SK-N-SH treated with all-trans-retinoic acid at 6 μM for 48 hours (cell line): ENCODE data around the gene DSC1.

Experiments used
- ATAC-seq: fragments of 200-7000 bp; cut with Tn5 transposase; 3 replicates; pipeline ENCODE4 v1.9.1; 2020; ENCODE audit warnings: mild to moderate bottlenecking, moderate library complexity
- ARNTL ChIP-seq: fragments of 450-650 bp; formaldehyde crosslinking; IDR thresholded peaks from 2 replicates; pipeline ENCODE4 v1.5.0; 2020; ENCODE audit warnings: low read depth, mild to moderate bottlenecking, moderate library complexity, borderline replicate concordance
- BACH2 ChIP-seq: fragments of 250-450 bp; sonication (Bioruptor Pico); IDR thresholded peaks from 2 replicates; pipeline ENCODE4 v1.9.0; 2021; ENCODE audit warnings: mild to moderate bottlenecking, borderline replicate concordance
- CSDC2 ChIP-seq: fragments of 250-450 bp; sonication (Bioruptor Pico); IDR thresholded peaks from 2 replicates; pipeline ENCODE4 v1.5.0; 2020; ENCODE audit warnings: mild to moderate bottlenecking, moderate library complexity
- CSRNP3 ChIP-seq: fragments of 250-450 bp; sonication (Bioruptor Pico); IDR thresholded peaks from 2 replicates; pipeline ENCODE4 v1.5.1; 2021; ENCODE audit warnings: mild to moderate bottlenecking, moderate library complexity
- ESRRG ChIP-seq: fragments of 250-450 bp; sonication (Bioruptor Pico); IDR thresholded peaks from 2 replicates; pipeline ENCODE4 v1.6.1; 2021; ENCODE audit warnings: mild to moderate bottlenecking
- GLIS3 ChIP-seq: fragments of 250-450 bp; sonication (Bioruptor Pico); IDR thresholded peaks from 2 replicates; pipeline ENCODE4 v1.5.0; 2020; ENCODE audit warnings: mild to moderate bottlenecking, moderate library complexity
- ISL1 ChIP-seq: fragments of 250-450 bp; sonication (Bioruptor Pico); IDR thresholded peaks from 2 replicates; pipeline ENCODE4 v2.1.2; 2022; ENCODE audit warnings: mild to moderate bottlenecking, moderate library complexity
- POU6F1 ChIP-seq: fragments of 250-450 bp; sonication (Bioruptor Pico); IDR thresholded peaks from 2 replicates; pipeline ENCODE4 v1.8.0; 2021; ENCODE audit warnings: low read depth, mild to moderate bottlenecking, moderate library complexity, borderline replicate concordance
- PPARA ChIP-seq: fragments of 250-450 bp; sonication (Bioruptor Pico); IDR thresholded peaks from 2 replicates; pipeline ENCODE4 v1.5.0; 2020; ENCODE audit warnings: mild to moderate bottlenecking, borderline replicate concordance
- RARB ChIP-seq: fragments of 250-450 bp; sonication (Bioruptor Pico); IDR thresholded peaks from 2 replicates; pipeline ENCODE4 v1.8.0; 2021; ENCODE audit warnings: mild to moderate bottlenecking, moderate library complexity
- SNAI2 ChIP-seq: fragments of 250-450 bp; sonication (Bioruptor Pico); IDR thresholded peaks from 2 replicates; pipeline ENCODE4 v1.5.0; 2020; ENCODE audit warnings: mild to moderate bottlenecking, moderate library complexity
- TCF4 ChIP-seq: fragments of 250-450 bp; sonication (Bioruptor Pico); IDR thresholded peaks from 2 replicates; pipeline ENCODE4 v1.8.0; 2021; ENCODE audit warnings: mild to moderate bottlenecking, moderate library complexity, borderline replicate concordance
- TOX ChIP-seq: fragments of 250-450 bp; sonication (Bioruptor Pico); IDR thresholded peaks from 2 replicates; pipeline ENCODE4 v1.8.0; 2021; ENCODE audit warnings: mild to moderate bottlenecking, moderate library complexity, borderline replicate concordance
- ZC3H10 ChIP-seq: fragments of 250-450 bp; sonication (Bioruptor Pico); IDR thresholded peaks from 2 replicates; pipeline ENCODE4 v1.5.1; 2021; ENCODE audit warnings: mild to moderate bottlenecking, moderate library complexity
- ZFP3 ChIP-seq: fragments of 250-450 bp; sonication (Bioruptor Pico); IDR thresholded peaks from 2 replicates; pipeline ENCODE4 v1.5.0; 2020; ENCODE audit warnings: mild to moderate bottlenecking, moderate library complexity
- ZFP30 ChIP-seq: fragments of 450-650 bp; formaldehyde crosslinking; IDR thresholded peaks from 2 replicates; pipeline ENCODE4 v1.5.0; 2022; ENCODE audit warnings: mild to moderate bottlenecking, moderate library complexity
- ZNF565 ChIP-seq: fragments of 450-650 bp; formaldehyde crosslinking; conservative IDR thresholded peaks from 2 replicates; pipeline ENCODE4 v1.5.0; 2020; ENCODE audit warnings: low read depth, mild to moderate bottlenecking, moderate library complexity
- ZNF70 ChIP-seq: fragments of 450-650 bp; formaldehyde crosslinking; IDR thresholded peaks from 2 replicates; pipeline ENCODE4 v1.5.0; 2020; ENCODE audit warnings: mild to moderate bottlenecking, moderate library complexity
- ZNF8 ChIP-seq: fragments of 450-650 bp; formaldehyde crosslinking; IDR thresholded peaks from 2 replicates; pipeline ENCODE4 v1.5.0; 2020; ENCODE audit warnings: mild to moderate bottlenecking, moderate library complexity
- TF ChIP-seq, protein P1 (sequence below): fragments of 250-450 bp; sonication (Bioruptor Pico); IDR thresholded peaks from 2 replicates; pipeline ENCODE4 v1.5.1; 2020; ENCODE audit warnings: low read depth, mild to moderate bottlenecking, moderate library complexity
- TF ChIP-seq, protein P2 (sequence below): fragments of 250-450 bp; sonication (Bioruptor Pico); IDR thresholded peaks from 2 replicates; pipeline ENCODE4 v1.8.0; 2020; ENCODE audit warnings: mild to moderate bottlenecking, moderate library complexity, borderline replicate concordance

Gene DSC1

GRCh38 chr18:31197676-31198075 lies 35.0 kb upstream of the DSC1 start:
- no peak for ATAC-seq
- no peak for TF ChIP-seq ZC3H10 (CRISPR knock-in tag)

- ATAC-seq = no peak
These were observed 32.4 kb upstream of the DSC1 start for GRCh38 chr18:31195063-31195462.

GRCh38 chr18:31192086-31192776 lies 29.6 kb upstream of the DSC1 start:
- no peak for ATAC-seq
- no peak for TF ChIP-seq ESRRG
- TF ChIP-seq ZNF8 (CRISPR knock-in tag) = no peak
- TF ChIP-seq ZNF565 (CRISPR knock-in tag) = no peak
- TF ChIP-seq, protein P1, sequence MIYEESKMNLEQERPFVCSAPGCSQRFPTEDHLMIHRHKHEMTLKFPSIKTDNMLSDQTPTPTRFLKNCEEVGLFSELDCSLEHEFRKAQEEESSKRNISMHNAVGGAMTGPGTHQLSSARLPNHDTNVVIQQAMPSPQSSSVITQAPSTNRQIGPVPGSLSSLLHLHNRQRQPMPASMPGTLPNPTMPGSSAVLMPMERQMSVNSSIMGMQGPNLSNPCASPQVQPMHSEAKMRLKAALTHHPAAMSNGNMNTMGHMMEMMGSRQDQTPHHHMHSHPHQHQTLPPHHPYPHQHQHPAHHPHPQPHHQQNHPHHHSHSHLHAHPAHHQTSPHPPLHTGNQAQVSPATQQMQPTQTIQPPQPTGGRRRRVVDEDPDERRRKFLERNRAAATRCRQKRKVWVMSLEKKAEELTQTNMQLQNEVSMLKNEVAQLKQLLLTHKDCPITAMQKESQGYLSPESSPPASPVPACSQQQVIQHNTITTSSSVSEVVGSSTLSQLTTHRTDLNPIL (CRISPR knock-in tag) = no peak
- no peak for TF ChIP-seq POU6F1
- TF ChIP-seq ZFP3 (CRISPR knock-in tag) = no peak
- no peak for TF ChIP-seq ZFP30 (CRISPR knock-in tag)

More at GRCh38 chr18:31195063-31195462, 32.4 kb upstream of the DSC1 start:
- no peak for TF ChIP-seq ZNF565 (CRISPR knock-in tag)
- TF ChIP-seq, all 23 proteins: peak for 0

DNA sequence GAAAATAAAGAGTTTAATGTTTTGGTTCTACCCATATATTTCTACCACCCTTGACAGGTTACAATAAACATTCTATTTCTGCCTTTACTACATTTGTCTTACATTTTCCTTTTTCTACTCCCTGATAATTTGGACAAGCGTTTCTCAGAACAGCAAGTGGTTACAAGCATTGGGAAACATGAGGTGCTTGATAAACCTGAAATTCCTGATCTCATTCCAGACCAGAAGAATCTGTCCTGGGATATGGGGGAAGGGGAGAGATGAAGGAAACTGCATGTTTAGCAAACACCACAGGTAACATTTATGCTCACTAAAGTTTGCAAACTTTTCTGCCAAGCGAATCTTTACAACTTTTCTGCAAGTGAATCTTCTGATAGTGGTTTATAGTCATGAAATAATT lies 28.3 kb upstream of the DSC1 start:
- TF ChIP-seq, protein P1 (CRISPR knock-in tag) = no peak
- TF ChIP-seq RARB (CRISPR knock-in tag) (no peak), GLIS3 (CRISPR knock-in tag) (no peak), ZNF8 (CRISPR knock-in tag) (no peak), POU6F1 (no peak), TCF4 (CRISPR knock-in tag) (no peak), ZNF70 (CRISPR knock-in tag) (no peak), TOX (CRISPR knock-in tag) (no peak), CSDC2 (no peak), SNAI2 (CRISPR knock-in tag) (no peak)
- TF ChIP-seq, protein P2, sequence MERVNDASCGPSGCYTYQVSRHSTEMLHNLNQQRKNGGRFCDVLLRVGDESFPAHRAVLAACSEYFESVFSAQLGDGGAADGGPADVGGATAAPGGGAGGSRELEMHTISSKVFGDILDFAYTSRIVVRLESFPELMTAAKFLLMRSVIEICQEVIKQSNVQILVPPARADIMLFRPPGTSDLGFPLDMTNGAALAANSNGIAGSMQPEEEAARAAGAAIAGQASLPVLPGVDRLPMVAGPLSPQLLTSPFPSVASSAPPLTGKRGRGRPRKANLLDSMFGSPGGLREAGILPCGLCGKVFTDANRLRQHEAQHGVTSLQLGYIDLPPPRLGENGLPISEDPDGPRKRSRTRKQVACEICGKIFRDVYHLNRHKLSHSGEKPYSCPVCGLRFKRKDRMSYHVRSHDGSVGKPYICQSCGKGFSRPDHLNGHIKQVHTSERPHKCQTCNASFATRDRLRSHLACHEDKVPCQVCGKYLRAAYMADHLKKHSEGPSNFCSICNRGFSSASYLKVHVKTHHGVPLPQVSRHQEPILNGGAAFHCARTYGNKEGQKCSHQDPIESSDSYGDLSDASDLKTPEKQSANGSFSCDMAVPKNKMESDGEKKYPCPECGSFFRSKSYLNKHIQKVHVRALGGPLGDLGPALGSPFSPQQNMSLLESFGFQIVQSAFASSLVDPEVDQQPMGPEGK (CRISPR knock-in tag) = no peak
- TF ChIP-seq, all 23 proteins: peak for 0
- no peak for ATAC-seq

DNA sequence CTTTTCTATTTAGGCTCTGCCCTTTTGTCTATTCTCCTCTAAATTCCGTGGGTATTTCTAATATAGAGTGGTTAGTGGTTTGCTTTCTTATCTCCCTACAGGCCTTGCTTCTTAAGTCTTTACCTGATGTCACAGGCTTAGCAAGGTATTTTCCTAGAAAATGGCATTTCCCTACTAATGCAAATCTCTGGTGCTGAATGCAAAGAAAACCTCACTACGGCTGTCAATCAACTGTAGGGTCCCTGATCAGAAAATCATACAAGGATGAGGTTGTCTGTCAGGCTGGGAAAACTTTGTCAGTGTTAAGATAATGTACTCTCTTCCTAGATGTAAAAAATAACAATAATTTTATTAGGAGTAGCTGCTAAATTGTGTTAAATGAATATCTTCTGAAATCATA lies 27.1 kb upstream of the DSC1 start:
- TF ChIP-seq ZC3H10 (CRISPR knock-in tag) = no peak
- TF ChIP-seq ARNTL (CRISPR knock-in tag) = no peak
- no peak for TF ChIP-seq POU6F1
- no peak for TF ChIP-seq GLIS3 (CRISPR knock-in tag)
- TF ChIP-seq CSRNP3 (CRISPR knock-in tag) = no peak
- no peak for TF ChIP-seq PPARA (CRISPR knock-in tag)
- no peak for TF ChIP-seq CSDC2
- no peak for TF ChIP-seq ISL1 (CRISPR knock-in tag)
- no peak for TF ChIP-seq TCF4 (CRISPR knock-in tag)
- TF ChIP-seq RARB (CRISPR knock-in tag) = no peak
- TF ChIP-seq ZNF70 (CRISPR knock-in tag) = no peak
- TF ChIP-seq BACH2 (CRISPR knock-in tag) = no peak
- no peak for TF ChIP-seq ESRRG
- TF ChIP-seq ZNF8 (CRISPR knock-in tag) = no peak
- no peak for ATAC-seq
